Measurements from ENCODE around the gene PCGF6.
"Not testable (repeated sequence)": the region's sequence is repeated elsewhere in the genome, so short reads cannot be mapped to it uniquely, and the experiment has no call there.

Gene PCGF6

GRCh38 chr10:103350517-103351260 is at the start of gene PCGF6:
Gene PCGF6, minus strand, starts transcription at chr10:103351140. Its CDS starts 74 bp downstream, at chr10:103351066.
- peak; percentile 93 for DNase-seq

GRCh38 chr10:103397191-103397825 is 46.4 kb upstream of the PCGF6 start:
- DNase-seq = no peak

- DNase-seq = no peak
Observed at GRCh38 chr10:103396789-103397087, 45.8 kb upstream of the PCGF6 start.

- peak; percentile 64 for DNase-seq
Observed at GRCh38 chr10:103396067-103396788, 45.3 kb upstream of the PCGF6 start, which contains the start of the genes ATP5MK and PDCD11. Gene ATP5MK, minus strand, starts transcription at chr10:103396475. Its CDS starts 4,018 bp downstream, at chr10:103392457. Gene PDCD11, plus strand, starts transcription at chr10:103396626. Its CDS starts 1,801 bp downstream, at chr10:103398427.

- DNase-seq = no peak
Observed at GRCh38 chr10:103395754-103396066, 44.8 kb upstream of the PCGF6 start.

- no peak for DNase-seq
Observed at GRCh38 chr10:103394180-103394579, 43.2 kb upstream of the PCGF6 start.

- DNase-seq = no peak
Observed at GRCh38 chr10:103382769-103383168, 31.8 kb upstream of the PCGF6 start.

GRCh38 chr10:103374263-103374662 is 23.3 kb upstream of the PCGF6 start:
- DNase-seq = no peak

- no peak for DNase-seq
Observed at GRCh38 chr10:103373544-103373943, 22.6 kb upstream of the PCGF6 start.

GRCh38 chr10:103367782-103368518 is 17.0 kb upstream of the PCGF6 start, which contains the start of gene TAF5:
Gene TAF5, plus strand, starts transcription at chr10:103367976. Its CDS starts 14 bp downstream, at chr10:103367990.
- peak; percentile 71 for DNase-seq

GRCh38 chr10:103367379-103367781 is 16.4 kb upstream of the PCGF6 start:
- DNase-seq = no peak

- not testable (repeated sequence) for DNase-seq
Observed at GRCh38 chr10:103360791-103361190, 9.9 kb upstream of the PCGF6 start.

- not testable (repeated sequence) for DNase-seq
Observed at GRCh38 chr10:103359493-103359892, 8.6 kb upstream of the PCGF6 start.

- DNase-seq = no peak
Observed at GRCh38 chr10:103355906-103356599, 5.1 kb upstream of the PCGF6 start.

- DNase-seq = not testable (repeated sequence)
Observed at GRCh38 chr10:103354567-103354966, 3.6 kb upstream of the PCGF6 start.

GRCh38 chr10:103353281-103353680 is 2.3 kb upstream of the PCGF6 start:
- no peak for DNase-seq

- no peak for DNase-seq
Observed at GRCh38 chr10:103350175-103350516, 794 bp downstream of the PCGF6 start.

- DNase-seq = no peak
Observed at GRCh38 chr10:103336370-103336769, 14.6 kb downstream of the PCGF6 start.

GRCh38 chr10:103334567-103334966 is 16.4 kb downstream of the PCGF6 start:
- no peak for DNase-seq

GRCh38 chr10:103333934-103334520 is 16.9 kb downstream of the PCGF6 start:
- DNase-seq = no peak

GRCh38 chr10:103327906-103328305 is 23.0 kb downstream of the PCGF6 start:
- DNase-seq = no peak

GRCh38 chr10:103316087-103316486 is 34.9 kb downstream of the PCGF6 start:
- no peak for DNase-seq

Measured in 8988T (cell line).